K562 (cell line): ENCODE data around the gene FDX2. TPM values are rescaled to one million over a fixed set of nuclear protein-coding genes. Genes with fewer than 3 reads are reported as not detected.

Experiments
- CBX8 ChIP-seq: fragments of 200-600 bp; sonication (generic); IDR thresholded peaks from 2 replicates; pipeline ENCODE4 v1.6.1; 2012; ENCODE audit warnings: borderline replicate concordance, mixed run types, low read depth, mild to moderate bottlenecking, moderate library complexity, mixed read lengths, low read length, control low read depth, inconsistent platforms; ENCODE audit not compliant: poor library complexity, severe bottlenecking; ENCODE audit errors: extremely low read depth
- CSDE1 ChIP-seq, 2 experiments: fragments of 450-650 bp; IDR thresholded peaks; 2 replicates each; pipeline ENCODE4 v1.6.1; 2016; ENCODE audit warnings: mild to moderate bottlenecking in 1 of 2
- CTBP1 ChIP-seq: fragments of 450-650 bp; IDR thresholded peaks from 2 replicates; pipeline ENCODE4 v1.6.1; 2016; ENCODE audit warnings: borderline replicate concordance
- ETV1 ChIP-seq: fragments of 450-650 bp; conservative IDR thresholded peaks from 2 replicates; pipeline ENCODE4 v1.6.1; 2016; ENCODE audit warnings: missing genetic modification characterization, control low read depth, low read depth, missing compliant biosample characterization
- KDM4B ChIP-seq, 2 experiments: fragments of 450-650 bp in 1 of 2; sonication (generic) in 1 of 2; IDR thresholded peaks; 2 replicates each; pipeline ENCODE4 v1.6.1; 2016 to 2017; ENCODE audit warnings: borderline replicate concordance in 2 of 2, antibody characterized with exemption in 1 of 2, low read depth in 1 of 2, mild to moderate bottlenecking in 1 of 2
- KLF16 ChIP-seq: IDR thresholded peaks from 2 replicates; pipeline ENCODE4 v1.6.1; 2016; ENCODE audit warnings: antibody characterized with exemption
- MYBL2 ChIP-seq, 2 experiments: fragments of 450-650 bp in 1 of 2; sonication (generic) in 1 of 2; formaldehyde crosslinking in 1 of 2; IDR thresholded peaks; 2 replicates each; pipeline versions ENCODE4 v1.6.1 to v1.8.1; 2017 to 2022; ENCODE audit warnings: borderline replicate concordance in 1 of 2, inconsistent platforms in 1 of 2, low read depth in 1 of 2, mild to moderate bottlenecking in 1 of 2, missing genetic modification reagents in 1 of 2, moderate library complexity in 1 of 2
- NBN ChIP-seq: fragments of 450-650 bp; IDR thresholded peaks from 2 replicates; pipeline ENCODE4 v1.6.1; 2016; ENCODE audit warnings: low read depth, mild to moderate bottlenecking
- PCBP2 ChIP-seq: fragments of 200-400 bp; formaldehyde crosslinking; IDR thresholded peaks from 2 replicates; pipeline ENCODE4 v1.6.1; 2018; ENCODE audit warnings: low read length, low read depth, mild to moderate bottlenecking, moderate library complexity; ENCODE audit not compliant: poor library complexity, severe bottlenecking
- PHTF2 ChIP-seq: fragments of 250-450 bp; sonication (Bioruptor Pico); IDR thresholded peaks from 2 replicates; pipeline ENCODE4 v1.5.0; 2021; ENCODE audit warnings: mild to moderate bottlenecking
- POLR2AphosphoS5 ChIP-seq: IDR thresholded peaks from 2 replicates; pipeline ENCODE4 v1.6.1; 2011; ENCODE audit warnings: mild to moderate bottlenecking, low read depth, low read length, moderate library complexity; ENCODE audit not compliant: control insufficient read depth, insufficient read depth
- TRIM28 ChIP-seq: fragments of 450-650 bp; IDR thresholded peaks from 2 replicates; pipeline ENCODE4 v1.6.1; 2017
- YBX1 ChIP-seq: fragments of 450-650 bp; IDR thresholded peaks from 2 replicates; pipeline ENCODE4 v1.7.1; 2016; ENCODE audit warnings: mild to moderate bottlenecking
- ZBTB34 ChIP-seq: fragments of 250-450 bp; sonication (Bioruptor Pico); IDR thresholded peaks from 2 replicates; pipeline ENCODE4 v1.8.0; 2021; ENCODE audit warnings: mild to moderate bottlenecking, moderate library complexity
- ZNF232 ChIP-seq: sonication (generic); formaldehyde crosslinking; IDR thresholded peaks from 2 replicates; pipeline ENCODE4 v1.8.0; 2022; ENCODE audit warnings: mild to moderate bottlenecking, missing genetic modification reagents
- ZNF311 ChIP-seq: fragments of 250-450 bp; sonication (Bioruptor Pico); IDR thresholded peaks from 2 replicates; pipeline ENCODE4 v1.4.0; 2020; ENCODE audit warnings: mild to moderate bottlenecking, moderate library complexity
- polyA plus RNA-seq, 8 experiments: library from polyadenylated mRNA; depleted of rRNA in 4 of 8; stranded (reverse) in 5 of 8; unstranded in 3 of 8; fragments of >200 nt; fragmentation: Nextera tagmentation in 2 of 8; fragmentation: Illumina TruSeq in 1 of 8; extraction: Ambion mirVana in 2 of 8; extraction: Trizol in 1 of 8; gene quantifications; 2 replicates each; pipeline versions ENCODE4 v1.2.1 to v1.2.3, GENCODE V29; 2011 to 2014; ENCODE audit warnings: inconsistent platforms in 1 of 8, missing spikeins in 1 of 8
- total RNA-seq, 7 experiments: library from RNA; depleted of rRNA in 6 of 7; stranded (reverse); fragments of >200 nt in 6 of 7; fragmentation: Illumina TruSeq in 2 of 7; extraction: Trizol in 2 of 7; gene quantifications; 2 replicates each; pipeline versions ENCODE4 v1.2.1 to v1.2.3, GENCODE V29; 2011 to 2021; ENCODE audit warnings: low replicate concordance in 1 of 7
- TF ChIP-seq, protein P1 (sequence below): sonication (generic); formaldehyde crosslinking; IDR thresholded peaks from 2 replicates; pipeline ENCODE4 v1.8.0; 2022; ENCODE audit warnings: mild to moderate bottlenecking, missing genetic modification reagents
- TF ChIP-seq, protein P2 (sequence below): fragments of 450-650 bp; IDR thresholded peaks from 2 replicates; pipeline ENCODE4 v1.6.1; 2017; ENCODE audit warnings: antibody characterized with exemption
- TF ChIP-seq, protein P3 (sequence below), 3 experiments: IDR thresholded peaks in 2 of 3; conservative IDR thresholded peaks in 1 of 3; 2 replicates each; pipeline ENCODE4 v1.5.1; 2011 to 2012; ENCODE audit warnings: low read length in 3 of 3, mild to moderate bottlenecking in 3 of 3, control low read depth in 2 of 3, improper control_type of control experiment in 1 of 3, inconsistent platforms in 1 of 3, low read depth in 1 of 3, mixed read lengths in 1 of 3, moderate library complexity in 1 of 3; ENCODE audit not compliant: insufficient read depth in 2 of 3

Gene FDX2
- total and polyA plus RNA-seq, 9 of the 15 experiments (the other 6 are each of a cell fraction or from before 2014, with no cell fraction given): 2.5 to 49.8 (median 29.7) TPM

- TF ChIP-seq KDM4B (IDR thresholded peaks at IDR 0.05; ENCODE audit: borderline replicate concordance in 2 of 2, low read depth in 1 of 2) (no peak), KLF16 (peak; percentile 23; the same call in 1 of the 2 replicates), CTBP1 (no peak), NBN (peak; percentile 39; the same call in 1 of the 2 replicates), ETV1 (tag) (no peak), PCBP2 (no peak), CBX8 (no peak), CSDE1 (IDR thresholded peaks at IDR 0.05) (no peak), POLR2AphosphoS5 (no peak), ZNF232 (CRISPR knock-in tag) (no peak), MYBL2 (IDR thresholded peaks at IDR 0.05; ENCODE audit: low read depth) (no peak), MYBL2 (CRISPR knock-in tag; IDR thresholded peaks at IDR 0.05; ENCODE audit: borderline replicate concordance) (no peak), YBX1 (no peak), ZBTB34 (CRISPR knock-in tag) (no peak), ZNF311 (CRISPR knock-in tag) (no peak), PHTF2 (CRISPR knock-in tag) (no peak), TRIM28 (no peak)
- TF ChIP-seq, protein P1, sequence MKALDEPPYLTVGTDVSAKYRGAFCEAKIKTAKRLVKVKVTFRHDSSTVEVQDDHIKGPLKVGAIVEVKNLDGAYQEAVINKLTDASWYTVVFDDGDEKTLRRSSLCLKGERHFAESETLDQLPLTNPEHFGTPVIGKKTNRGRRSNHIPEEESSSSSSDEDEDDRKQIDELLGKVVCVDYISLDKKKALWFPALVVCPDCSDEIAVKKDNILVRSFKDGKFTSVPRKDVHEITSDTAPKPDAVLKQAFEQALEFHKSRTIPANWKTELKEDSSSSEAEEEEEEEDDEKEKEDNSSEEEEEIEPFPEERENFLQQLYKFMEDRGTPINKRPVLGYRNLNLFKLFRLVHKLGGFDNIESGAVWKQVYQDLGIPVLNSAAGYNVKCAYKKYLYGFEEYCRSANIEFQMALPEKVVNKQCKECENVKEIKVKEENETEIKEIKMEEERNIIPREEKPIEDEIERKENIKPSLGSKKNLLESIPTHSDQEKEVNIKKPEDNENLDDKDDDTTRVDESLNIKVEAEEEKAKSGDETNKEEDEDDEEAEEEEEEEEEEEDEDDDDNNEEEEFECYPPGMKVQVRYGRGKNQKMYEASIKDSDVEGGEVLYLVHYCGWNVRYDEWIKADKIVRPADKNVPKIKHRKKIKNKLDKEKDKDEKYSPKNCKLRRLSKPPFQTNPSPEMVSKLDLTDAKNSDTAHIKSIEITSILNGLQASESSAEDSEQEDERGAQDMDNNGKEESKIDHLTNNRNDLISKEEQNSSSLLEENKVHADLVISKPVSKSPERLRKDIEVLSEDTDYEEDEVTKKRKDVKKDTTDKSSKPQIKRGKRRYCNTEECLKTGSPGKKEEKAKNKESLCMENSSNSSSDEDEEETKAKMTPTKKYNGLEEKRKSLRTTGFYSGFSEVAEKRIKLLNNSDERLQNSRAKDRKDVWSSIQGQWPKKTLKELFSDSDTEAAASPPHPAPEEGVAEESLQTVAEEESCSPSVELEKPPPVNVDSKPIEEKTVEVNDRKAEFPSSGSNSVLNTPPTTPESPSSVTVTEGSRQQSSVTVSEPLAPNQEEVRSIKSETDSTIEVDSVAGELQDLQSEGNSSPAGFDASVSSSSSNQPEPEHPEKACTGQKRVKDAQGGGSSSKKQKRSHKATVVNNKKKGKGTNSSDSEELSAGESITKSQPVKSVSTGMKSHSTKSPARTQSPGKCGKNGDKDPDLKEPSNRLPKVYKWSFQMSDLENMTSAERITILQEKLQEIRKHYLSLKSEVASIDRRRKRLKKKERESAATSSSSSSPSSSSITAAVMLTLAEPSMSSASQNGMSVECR: no peak
- TF ChIP-seq, protein P2, sequence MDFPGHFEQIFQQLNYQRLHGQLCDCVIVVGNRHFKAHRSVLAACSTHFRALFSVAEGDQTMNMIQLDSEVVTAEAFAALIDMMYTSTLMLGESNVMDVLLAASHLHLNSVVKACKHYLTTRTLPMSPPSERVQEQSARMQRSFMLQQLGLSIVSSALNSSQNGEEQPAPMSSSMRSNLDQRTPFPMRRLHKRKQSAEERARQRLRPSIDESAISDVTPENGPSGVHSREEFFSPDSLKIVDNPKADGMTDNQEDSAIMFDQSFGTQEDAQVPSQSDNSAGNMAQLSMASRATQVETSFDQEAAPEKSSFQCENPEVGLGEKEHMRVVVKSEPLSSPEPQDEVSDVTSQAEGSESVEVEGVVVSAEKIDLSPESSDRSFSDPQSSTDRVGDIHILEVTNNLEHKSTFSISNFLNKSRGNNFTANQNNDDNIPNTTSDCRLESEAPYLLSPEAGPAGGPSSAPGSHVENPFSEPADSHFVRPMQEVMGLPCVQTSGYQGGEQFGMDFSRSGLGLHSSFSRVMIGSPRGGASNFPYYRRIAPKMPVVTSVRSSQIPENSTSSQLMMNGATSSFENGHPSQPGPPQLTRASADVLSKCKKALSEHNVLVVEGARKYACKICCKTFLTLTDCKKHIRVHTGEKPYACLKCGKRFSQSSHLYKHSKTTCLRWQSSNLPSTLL: no peak
- TF ChIP-seq, protein P3, sequence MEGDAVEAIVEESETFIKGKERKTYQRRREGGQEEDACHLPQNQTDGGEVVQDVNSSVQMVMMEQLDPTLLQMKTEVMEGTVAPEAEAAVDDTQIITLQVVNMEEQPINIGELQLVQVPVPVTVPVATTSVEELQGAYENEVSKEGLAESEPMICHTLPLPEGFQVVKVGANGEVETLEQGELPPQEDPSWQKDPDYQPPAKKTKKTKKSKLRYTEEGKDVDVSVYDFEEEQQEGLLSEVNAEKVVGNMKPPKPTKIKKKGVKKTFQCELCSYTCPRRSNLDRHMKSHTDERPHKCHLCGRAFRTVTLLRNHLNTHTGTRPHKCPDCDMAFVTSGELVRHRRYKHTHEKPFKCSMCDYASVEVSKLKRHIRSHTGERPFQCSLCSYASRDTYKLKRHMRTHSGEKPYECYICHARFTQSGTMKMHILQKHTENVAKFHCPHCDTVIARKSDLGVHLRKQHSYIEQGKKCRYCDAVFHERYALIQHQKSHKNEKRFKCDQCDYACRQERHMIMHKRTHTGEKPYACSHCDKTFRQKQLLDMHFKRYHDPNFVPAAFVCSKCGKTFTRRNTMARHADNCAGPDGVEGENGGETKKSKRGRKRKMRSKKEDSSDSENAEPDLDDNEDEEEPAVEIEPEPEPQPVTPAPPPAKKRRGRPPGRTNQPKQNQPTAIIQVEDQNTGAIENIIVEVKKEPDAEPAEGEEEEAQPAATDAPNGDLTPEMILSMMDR (IDR thresholded peaks at IDR 0.05 in 2 of 3, conservative IDR thresholded peaks at IDR 0.05 in 1 of 3; ENCODE audit: insufficient read depth in 2 of 3, low read depth in 1 of 3, low read length in 3 of 3): no peak
These were observed 30.7 kb upstream of the FDX2 start (continued) for GRCh38 chr19:10346509-10346908.
